ENCODE data around the gene FHAD1.

FHAD1 gene

GRCh38 chr1:15246960-15247614 is at the start of gene FHAD1:
Gene FHAD1, plus strand, starts transcription at chr1:15247223. Its CDS starts 4,562 bp downstream, at chr1:15251785.
- peak; percentile 92 for DNase-seq (ENCODE audit: low read depth, low spot score)

GRCh38 chr1:15197591-15198447 is 49.2 kb upstream of the FHAD1 start:
- no peak for DNase-seq (ENCODE audit: low read depth, low spot score)

- no peak for DNase-seq (ENCODE audit: low read depth, low spot score)
Observed at GRCh38 chr1:15198684-15199083, 48.3 kb upstream of the FHAD1 start.

- no peak for DNase-seq (ENCODE audit: low read depth, low spot score)
Observed at GRCh38 chr1:15201221-15201620, 45.8 kb upstream of the FHAD1 start.

DNA sequence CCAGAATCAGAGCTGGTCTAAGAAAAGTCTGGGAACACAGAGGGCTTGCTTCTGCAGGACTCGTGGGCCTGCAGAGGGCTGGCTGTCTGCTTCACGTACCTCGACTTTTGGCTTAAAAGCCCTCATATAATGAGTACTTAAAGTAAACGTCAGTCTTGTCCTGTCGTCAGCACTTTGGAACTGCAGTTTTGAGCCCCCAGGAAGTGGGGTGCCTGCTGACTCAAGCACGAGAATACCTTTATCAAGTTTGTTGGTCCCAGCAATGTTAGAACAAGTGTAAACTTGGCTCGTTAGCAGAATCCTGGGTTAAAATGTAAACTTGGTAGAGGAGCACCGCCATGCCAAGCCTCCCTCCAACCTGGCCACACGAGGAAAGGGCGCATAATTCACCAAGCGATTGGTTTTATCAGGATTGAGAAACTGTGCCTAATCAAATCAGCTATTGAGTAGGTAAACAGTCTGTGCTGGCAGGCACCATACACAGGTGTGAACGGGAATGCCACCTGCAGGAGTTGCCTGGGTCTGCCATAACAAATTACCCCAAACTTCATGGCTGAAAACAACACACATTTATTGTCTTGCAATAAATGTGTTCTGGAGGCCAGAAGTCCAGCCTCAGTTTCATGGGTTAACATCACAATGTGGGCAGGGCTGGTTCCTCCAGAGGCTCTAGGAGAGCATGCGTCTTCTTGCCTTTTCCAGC is 45.0 kb upstream of the FHAD1 start:
- DNase-seq (ENCODE audit: low read depth, low spot score), result no peak

DNA sequence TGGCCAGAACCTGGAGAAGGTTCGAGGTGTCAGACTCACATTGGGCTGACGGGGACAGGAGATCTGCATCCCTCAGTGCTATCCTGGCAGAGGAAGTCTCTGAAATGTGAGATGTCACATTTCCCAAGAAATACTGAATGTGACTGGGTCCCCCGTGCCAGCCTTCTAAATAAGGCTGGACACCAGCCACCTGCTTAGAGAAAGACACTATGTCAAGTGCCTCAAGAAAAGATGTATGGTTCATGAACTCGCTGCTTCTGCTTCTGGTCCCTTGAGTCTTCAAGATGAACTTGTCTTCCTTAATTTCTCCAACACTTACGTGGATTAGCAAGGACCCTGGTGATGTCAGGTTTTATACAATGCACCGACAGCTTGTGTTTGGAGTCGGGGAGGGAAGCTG is 42.1 kb upstream of the FHAD1 start:
- no peak for DNase-seq (ENCODE audit: low read depth, low spot score)

- DNase-seq (ENCODE audit: low read depth, low spot score), result no peak
Observed at GRCh38 chr1:15205586-15206346, 41.3 kb upstream of the FHAD1 start.

DNA sequence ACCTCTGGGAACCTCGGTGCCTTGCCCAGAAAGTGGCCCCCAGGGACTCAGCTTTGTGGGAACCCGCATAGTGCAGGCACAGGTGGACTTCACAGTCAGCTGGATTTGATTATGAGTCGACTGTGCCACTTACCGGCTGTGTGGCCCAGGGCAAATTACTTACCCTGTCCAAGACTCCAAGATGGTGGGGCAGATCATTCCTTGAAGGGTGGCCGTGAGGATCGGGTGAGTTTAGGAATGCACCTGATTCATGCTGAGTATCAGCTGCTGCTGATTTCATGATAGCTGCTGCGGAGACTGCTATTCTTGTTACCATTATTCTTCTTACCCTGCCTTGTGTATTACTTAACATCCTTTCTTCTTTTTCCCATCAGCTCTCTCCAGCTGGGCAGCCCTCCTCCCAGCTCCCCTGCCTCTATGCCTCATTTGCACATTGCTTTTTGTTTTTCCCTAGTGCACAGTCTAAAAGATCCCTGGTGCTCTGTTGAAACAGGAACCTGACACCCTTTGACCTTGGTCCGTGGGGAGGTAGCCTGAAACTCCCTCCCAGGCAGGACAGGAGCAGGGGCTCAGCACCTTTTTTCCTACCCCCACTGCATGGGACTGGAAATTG is 40.5 kb upstream of the FHAD1 start:
- no peak for DNase-seq (ENCODE audit: low read depth, low spot score)

- no peak for DNase-seq (ENCODE audit: low read depth, low spot score)
Observed at GRCh38 chr1:15207031-15207828, 39.8 kb upstream of the FHAD1 start.

- DNase-seq (ENCODE audit: low read depth, low spot score), result no peak
Observed at GRCh38 chr1:15207829-15208429, 39.1 kb upstream of the FHAD1 start.

GRCh38 chr1:15210651-15211375 is 36.2 kb upstream of the FHAD1 start:
- no peak for DNase-seq (ENCODE audit: low read depth, low spot score)

- DNase-seq (ENCODE audit: low read depth, low spot score), result no peak
Observed at GRCh38 chr1:15211424-15211823, 35.6 kb upstream of the FHAD1 start.

DNA sequence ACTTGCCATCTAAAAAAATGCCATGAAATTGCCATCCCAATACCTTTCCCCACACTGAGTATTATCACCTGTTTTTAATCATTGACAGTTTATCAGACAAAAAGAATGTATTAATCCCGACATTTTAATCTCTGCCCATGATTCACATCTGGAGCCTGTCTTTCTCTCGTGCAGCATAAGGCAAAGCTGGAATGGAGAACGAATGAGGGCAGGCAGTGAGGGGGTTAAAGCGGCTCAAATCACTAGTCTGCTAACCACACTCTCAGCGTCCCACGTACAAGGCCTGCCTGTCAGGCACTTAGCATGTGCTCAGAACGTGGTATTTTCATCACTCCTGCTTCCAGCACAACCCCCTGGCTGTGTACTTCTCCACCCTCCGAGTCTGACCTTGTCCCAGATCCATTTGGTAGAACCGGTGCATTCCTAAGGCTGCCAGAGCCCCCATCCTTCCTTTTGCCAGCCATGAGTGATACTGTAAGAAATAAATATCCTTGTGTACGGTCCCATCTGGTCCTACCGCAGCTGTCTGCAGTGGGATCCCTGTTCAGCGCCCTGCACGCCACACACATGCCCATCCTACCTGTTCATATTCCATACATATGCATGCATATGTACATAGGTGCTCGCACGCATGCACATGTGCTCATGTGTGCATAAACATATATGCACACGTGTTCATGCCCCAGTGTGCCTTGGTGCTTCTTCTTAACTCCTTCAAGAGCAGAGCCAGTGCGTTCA is 34.6 kb upstream of the FHAD1 start:
- DNase-seq (ENCODE audit: low read depth, low spot score), result no peak

DNA sequence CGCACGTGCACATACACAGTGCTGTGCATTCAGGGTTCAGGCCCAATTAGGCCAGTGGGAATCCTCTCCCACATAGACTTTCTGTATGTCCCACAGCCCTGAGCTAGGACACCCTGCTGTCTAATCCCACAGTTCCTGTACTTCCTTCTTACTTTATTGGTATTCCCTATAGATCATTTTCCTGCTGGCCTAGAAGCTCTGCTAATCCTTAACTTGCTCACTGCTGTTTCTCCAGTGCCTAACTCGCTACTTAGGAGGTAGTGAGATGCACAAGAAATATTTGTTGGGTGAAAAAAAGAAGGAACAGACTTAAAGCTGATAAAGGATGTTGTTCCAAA is 34.1 kb upstream of the FHAD1 start:
- DNase-seq (ENCODE audit: low read depth, low spot score), result no peak

- peak; percentile 44 for DNase-seq (ENCODE audit: low read depth, low spot score)
Observed at GRCh38 chr1:15213341-15213821, 33.6 kb upstream of the FHAD1 start.

GRCh38 chr1:15214527-15214926 is 32.5 kb upstream of the FHAD1 start:
- peak; percentile 95 for DNase-seq (ENCODE audit: low read depth, low spot score)

DNA sequence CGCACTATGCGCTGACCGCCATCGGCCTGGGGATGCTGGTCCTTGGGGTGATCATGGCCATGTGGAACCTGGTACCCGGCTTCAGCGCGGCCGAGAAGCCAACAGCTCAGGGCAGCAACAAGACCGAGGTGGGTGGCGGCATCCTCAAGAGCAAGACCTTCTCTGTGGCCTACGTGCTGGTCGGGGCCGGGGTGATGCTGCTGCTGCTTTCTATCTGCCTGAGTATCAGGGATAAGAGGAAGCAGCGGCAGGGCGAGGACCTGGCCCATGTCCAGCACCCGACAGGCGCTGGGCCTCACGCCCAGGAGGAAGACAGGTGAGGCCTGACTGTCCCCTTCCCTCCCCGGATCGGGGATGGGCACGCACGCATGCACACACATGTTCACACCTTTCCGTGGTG is 31.9 kb upstream of the FHAD1 start:
- DNase-seq (ENCODE audit: low read depth, low spot score), result no peak

DNA sequence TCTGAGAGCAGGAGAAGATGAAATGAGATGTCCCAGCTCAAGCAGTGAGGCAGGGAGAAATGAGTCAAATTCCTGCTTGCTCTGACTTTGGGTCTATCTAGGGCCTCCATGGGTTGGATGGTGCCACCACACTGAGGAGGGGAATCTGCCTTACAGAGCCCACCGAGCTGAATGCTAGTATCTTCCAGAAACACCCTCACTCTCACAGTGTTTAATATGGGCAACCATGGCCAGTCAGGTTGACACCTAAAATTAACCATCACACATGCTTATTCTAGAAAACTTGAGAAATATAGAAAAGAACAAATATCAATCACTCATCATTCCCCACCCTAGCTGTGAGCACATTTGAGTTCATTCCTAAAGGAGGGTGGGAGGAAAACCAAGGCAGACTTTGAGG is 29.4 kb upstream of the FHAD1 start:
- no peak for DNase-seq (ENCODE audit: low read depth, low spot score)

All from ELF-1 (cell line).